Measurements from ENCODE around the gene FGFR3. TPM values are rescaled to one million over a fixed set of nuclear protein-coding genes. Genes with fewer than 3 reads are reported as not detected.

Gene FGFR3
- total and polyA plus RNA-seq, 2 of the 8 experiments (the other 6 are each of a cell fraction or from before 2014, with no cell fraction given): 9.0 to 19.5 TPM

GRCh38 chr4:1810765-1811164, 17.7 kb downstream of the FGFR3 start:
- 94% methylated on average over 10 of the region's 10 CpGs; no CpG with 5 or more reads in 1 of the 2 experiments for WGBS, 2 experiments (ENCODE audit: extremely low coverage in 1 of 2, insufficient coverage in 1 of 2, insufficient read length in 1 of 2, insufficient replicate concordance in 2 of 2, low coverage in 1 of 2, low lambda C conversion rate in 2 of 2, missing lambda C conversion rate in 1 of 2)
- Histone ChIP-seq H4K91ac (replicated peaks; ENCODE audit: insufficient read length, low read length) (no peak overlapping the region), H3K4me3 (ENCODE audit: extremely low read depth in 1 of 4, insufficient read depth in 2 of 4, low read depth in 3 of 4, low read length in 4 of 4) (no peak overlapping the region), H2BK15ac (ENCODE audit: low read length) (no peak overlapping the region), H3K79me2 (ENCODE audit: control insufficient read depth in 1 of 2, insufficient read depth in 2 of 2, low read length in 2 of 2) (no peaks in the 10 kb centered on the region), H3K56ac (replicated peaks; ENCODE audit: insufficient read length, low read depth, low read length) (no peak overlapping the region), H3K79me1 (ENCODE audit: low read depth, low read length) (no peaks in the 10 kb centered on the region), H3K36me3 (ENCODE audit: control insufficient read depth in 2 of 4, insufficient read depth in 4 of 4, low read length in 3 of 4) (peaks cover 0 to 8% (median 6%) of the 10 kb centered on the region in 4 experiments; a peak in 5 of 8 replicates), H3K9ac (replicated peaks in 1 of 4; ENCODE audit: extremely low read depth in 1 of 4, low read depth in 3 of 4, low read length in 3 of 4) (no peak overlapping the region), H3K23me2 (ENCODE audit: low read depth, low read length) (no peaks in the 10 kb centered on the region; the same call in 1 of the 2 replicates), H2BK120ac (replicated peaks; ENCODE audit: low read depth, low read length) (no peak overlapping the region), H3K14ac (ENCODE audit: insufficient read length) (no peak overlapping the region), H2BK20ac (ENCODE audit: low read length) (no peak overlapping the region), H3K4me2 (ENCODE audit: insufficient read depth in 1 of 2, low read depth in 2 of 2, low read length in 2 of 2) (no peak overlapping the region), H3K18ac (ENCODE audit: extremely low read depth, low read length) (no peak overlapping the region), H3K4ac (replicated peaks; ENCODE audit: insufficient read length, low read depth, low read length) (no peak overlapping the region), H4K5ac (ENCODE audit: insufficient read length, low read depth, low read length) (no peak overlapping the region), H2BK12ac (ENCODE audit: low read depth, low read length) (no peak overlapping the region; the same call in 1 of the 2 replicates), H4K8ac (ENCODE audit: extremely low read depth, insufficient read depth, low read length) (no peak overlapping the region; the same call in 1 of the 2 replicates), H2BK5ac (ENCODE audit: low read depth, low read length) (no peak overlapping the region), H3K27me3 (replicated peaks in 1 of 4; ENCODE audit: control insufficient read depth in 3 of 4, extremely low read depth in 1 of 4, insufficient read depth in 3 of 4, low read length in 3 of 4) (no peaks in the 10 kb centered on the region), H2AK5ac (ENCODE audit: low read depth, low read length) (no peak overlapping the region), H3K9me3 (ENCODE audit: insufficient read depth in 2 of 2, low read depth in 1 of 2, low read length in 1 of 2) (no peaks in the 10 kb centered on the region), H3K4me1 (replicated peaks in 1 of 4; ENCODE audit: control insufficient read depth in 3 of 4, insufficient read depth in 4 of 4, low read length in 3 of 4) (no peaks in the 10 kb centered on the region; a peak in 1 of 7 replicates), H3K23ac (ENCODE audit: insufficient read length) (no peak overlapping the region), H3K27ac (ENCODE audit: low read depth, low read length) (no peak overlapping the region), H4K20me1 (replicated peaks in 1 of 2; ENCODE audit: control insufficient read depth in 1 of 2, insufficient read depth in 2 of 2, low read length in 2 of 2) (peaks cover 0 to 12% of the 10 kb centered on the region in 2 experiments), H2AFZ (ENCODE audit: low read length) (no peak overlapping the region)
- DNase-seq (ENCODE audit: low read depth in 1 of 2, low spot score in 2 of 2): no peak
- FAIRE-seq: no peak
- CTCF ChIA-PET (ENCODE audit: partially characterized antibody): interaction anchor here (0.7 to 71.2 kb wide), 22 partner anchors 11 to 340 kb away, joined by 3 to 2507 read pairs (median 5); partner anchors contain the start of genes FGFR3, TACC3 and TMEM129
- POLR2A ChIA-PET (ENCODE audit: partially characterized antibody): interaction anchor here (0.8 to 4.3 kb wide), 5 partner anchors 17 to 99 kb away, joined by 3 to 38 read pairs (median 4); partner anchors contain the start of gene SLBP
- TF ChIP-seq YY1 (IDR thresholded peaks at IDR 0.05; ENCODE audit: low read depth, low read length): no peak
- no peak for TF ChIP-seq SUZ12 (IDR thresholded peaks at IDR 0.05; ENCODE audit: low read length)
- TF ChIP-seq JUND (IDR thresholded peaks at IDR 0.05; ENCODE audit: low read length): no peak

Data from H1 (cell line).